ENCODE results near the gene GLG1. TPM values are rescaled to one million over a fixed set of nuclear protein-coding genes. Genes with fewer than 3 reads are reported as not detected.
"Not testable (repeated sequence)": the region's sequence is repeated elsewhere in the genome, so short reads cannot be mapped to it uniquely, and the experiment has no call there.

The GLG1 gene
- total and polyA plus RNA-seq, 12 donors = 25.7 to 136 (median 103) TPM

DNA sequence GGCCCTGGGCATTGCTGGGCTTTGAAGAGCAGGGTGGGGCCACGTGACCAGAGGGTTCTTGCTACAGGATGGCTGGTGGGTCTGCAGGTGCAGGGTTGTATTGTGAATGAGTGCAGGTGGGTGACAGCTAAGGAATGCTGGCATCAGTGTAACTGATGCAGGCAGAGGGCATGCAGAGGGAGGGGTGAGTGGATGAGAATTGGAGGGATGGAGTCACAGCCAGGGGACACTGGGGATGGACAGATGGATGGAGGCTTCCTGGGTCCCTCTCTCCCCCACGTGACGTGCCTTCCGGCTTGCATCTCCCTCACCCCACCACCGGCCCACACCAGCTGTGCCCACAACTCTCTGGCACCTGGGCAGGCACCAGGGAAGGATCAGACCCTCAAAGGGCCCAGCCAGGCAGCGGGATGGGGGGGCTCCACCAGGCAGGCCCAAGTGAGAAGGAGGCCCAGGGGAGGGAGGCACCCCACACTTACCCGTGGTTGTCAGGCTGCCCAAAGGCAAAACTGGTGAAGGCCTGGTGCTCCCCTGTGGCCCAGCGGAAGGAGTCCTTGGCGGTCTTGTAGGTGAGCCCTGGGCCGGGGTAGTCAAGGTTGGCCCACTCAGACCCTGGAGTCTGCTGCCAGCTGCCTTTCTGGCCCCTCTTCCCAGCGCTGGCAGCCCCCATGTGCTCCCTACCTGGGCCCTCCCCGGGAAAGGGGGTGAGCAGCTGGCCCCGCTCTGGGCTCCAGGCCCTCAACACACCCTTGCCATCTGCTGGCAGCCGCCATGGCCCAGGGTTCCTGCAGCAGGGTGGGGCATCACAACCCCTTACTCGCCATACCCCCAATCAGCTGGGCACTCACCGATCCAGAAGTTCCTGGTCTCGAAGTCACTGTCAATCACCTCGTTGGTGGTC lies 196.6 kb downstream of the GLG1 start:
- H3K36me3 ChIP-seq; intact Hi-C loops (cut with DNase I); H3K4me1 ChIP-seq; H3K9me3 ChIP-seq; ATAC-seq; H3K27ac ChIP-seq; H3K27me3 ChIP-seq; H3K4me3 ChIP-seq; DNase-seq: not testable (repeated sequence)
- WGBS, 2 donors = 84 to 90% methylated on average over 8 to 9 of the region's 18 CpGs

DNA sequence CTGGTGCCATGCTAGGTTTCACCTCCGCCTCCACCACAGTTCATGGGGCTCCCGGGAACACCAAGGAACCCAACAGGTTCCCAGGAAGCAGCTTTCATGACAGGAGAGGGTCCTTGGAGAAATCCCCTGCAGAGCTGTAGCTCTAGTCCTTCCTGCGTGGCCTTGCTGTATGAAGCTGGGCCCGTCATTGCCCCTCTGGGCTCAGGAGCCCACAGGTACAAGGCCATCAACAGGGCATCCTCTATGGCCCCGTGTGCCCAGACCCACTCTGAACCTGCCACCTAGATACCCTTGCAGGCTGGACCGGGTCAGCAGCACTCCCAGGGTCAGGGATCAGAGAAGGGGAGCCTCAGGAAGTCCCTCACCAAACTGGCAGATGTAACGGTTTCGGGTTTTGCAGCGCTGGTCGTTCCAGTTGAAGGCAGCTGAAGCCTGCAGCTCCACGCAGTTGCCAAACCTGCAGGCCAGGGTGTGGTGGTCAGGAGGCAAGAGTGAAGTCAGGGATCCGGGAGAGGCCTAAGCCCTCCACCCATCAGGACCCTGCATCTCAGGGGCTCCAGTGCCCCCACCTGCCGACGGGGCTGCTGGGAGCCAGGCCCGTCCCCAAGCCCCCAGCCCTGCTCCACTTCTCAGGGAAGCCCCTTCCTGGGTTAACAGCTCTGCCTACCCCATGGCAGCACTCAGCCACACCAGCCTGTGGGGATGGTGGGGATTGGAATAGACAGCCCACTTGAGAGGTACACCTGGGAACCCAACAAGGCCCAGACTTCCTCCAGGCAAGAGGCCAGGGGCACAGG lies 197.5 kb downstream of the GLG1 start:
- intact Hi-C loops (cut with DNase I); H3K9me3 ChIP-seq; H3K4me3 ChIP-seq; H3K27ac ChIP-seq; H3K36me3 ChIP-seq; H3K27me3 ChIP-seq; DNase-seq; H3K4me1 ChIP-seq; ATAC-seq: not testable (repeated sequence)
- WGBS, 2 donors = 94 to 96% methylated on average over 9 to 13 of the region's 15 CpGs

DNA sequence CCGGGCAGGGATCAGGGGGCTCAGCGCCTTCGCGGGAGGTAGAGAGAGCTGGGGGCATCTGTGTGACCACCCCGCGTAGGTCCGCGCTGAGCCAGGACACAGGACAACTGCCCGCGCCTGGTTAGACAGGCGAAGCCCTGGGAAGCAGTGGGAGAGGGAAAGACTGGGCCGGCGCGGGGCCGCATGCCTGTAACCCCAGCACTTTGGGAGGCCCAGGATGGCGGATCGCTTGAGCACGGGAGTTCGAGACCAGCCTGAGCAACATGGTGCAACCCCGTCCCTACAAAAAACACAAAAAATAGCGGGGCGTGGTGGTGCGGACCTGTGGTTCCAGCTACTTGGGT lies 199.6 kb downstream of the GLG1 start:
- H3K27me3 ChIP-seq; H3K4me1 ChIP-seq; intact Hi-C loops (cut with DNase I); H3K36me3 ChIP-seq; H3K9me3 ChIP-seq: not testable (repeated sequence)
- ATAC-seq (peak; percentile 36 to 68 (median 54)), DNase-seq (peak in 1 of 2 donors; percentile 46)
- 15 to 32% methylated on average over 11 of the region's 23 CpGs for WGBS, 2 donors
- Histone ChIP-seq H3K4me3 (peak overlapping the region; percentile 32 to 62 (median 52)), H3K27ac (peak overlapping the region; percentile 70 to 93 (median 84))

DNA sequence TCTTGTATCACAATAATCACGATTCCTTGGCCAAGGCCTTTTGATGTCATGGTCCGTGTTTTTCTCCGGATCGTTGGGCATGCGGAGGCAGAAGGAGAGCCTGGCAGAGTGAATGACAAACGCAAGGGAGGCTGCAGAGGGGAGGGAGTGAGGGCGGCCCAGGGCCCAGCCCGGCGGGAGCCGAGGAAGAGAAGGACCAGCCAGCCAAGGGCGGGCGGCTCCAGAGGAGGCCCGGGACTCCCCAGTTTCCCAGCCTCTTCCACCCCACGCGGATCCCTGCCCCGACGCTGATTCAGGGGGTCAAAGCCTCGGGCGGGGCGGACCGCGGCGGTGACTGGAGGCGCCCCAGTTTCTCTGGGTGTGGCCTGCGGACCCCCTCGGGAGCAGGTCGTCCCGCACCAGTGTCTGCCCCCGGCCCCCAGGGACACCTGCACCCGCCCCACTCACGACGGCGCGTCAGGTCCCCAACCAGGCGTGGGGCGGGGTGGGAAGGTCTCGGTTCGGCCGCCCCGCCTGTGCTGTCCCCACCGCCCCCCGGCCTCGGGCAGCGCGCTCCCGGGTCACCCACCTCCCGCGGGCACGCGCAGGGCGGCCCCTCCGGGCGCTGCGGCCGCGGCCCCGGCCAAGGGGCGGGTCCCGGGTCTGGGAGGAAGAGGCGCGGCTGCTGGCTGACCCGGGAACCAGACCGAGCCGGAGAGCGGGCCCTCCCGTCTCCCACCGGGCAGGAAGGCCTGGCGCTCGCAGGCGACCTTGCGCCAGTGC lies 200.1 kb downstream of the GLG1 start:
- peak in 1 of 2 donors; percentile 69 for DNase-seq

DNA sequence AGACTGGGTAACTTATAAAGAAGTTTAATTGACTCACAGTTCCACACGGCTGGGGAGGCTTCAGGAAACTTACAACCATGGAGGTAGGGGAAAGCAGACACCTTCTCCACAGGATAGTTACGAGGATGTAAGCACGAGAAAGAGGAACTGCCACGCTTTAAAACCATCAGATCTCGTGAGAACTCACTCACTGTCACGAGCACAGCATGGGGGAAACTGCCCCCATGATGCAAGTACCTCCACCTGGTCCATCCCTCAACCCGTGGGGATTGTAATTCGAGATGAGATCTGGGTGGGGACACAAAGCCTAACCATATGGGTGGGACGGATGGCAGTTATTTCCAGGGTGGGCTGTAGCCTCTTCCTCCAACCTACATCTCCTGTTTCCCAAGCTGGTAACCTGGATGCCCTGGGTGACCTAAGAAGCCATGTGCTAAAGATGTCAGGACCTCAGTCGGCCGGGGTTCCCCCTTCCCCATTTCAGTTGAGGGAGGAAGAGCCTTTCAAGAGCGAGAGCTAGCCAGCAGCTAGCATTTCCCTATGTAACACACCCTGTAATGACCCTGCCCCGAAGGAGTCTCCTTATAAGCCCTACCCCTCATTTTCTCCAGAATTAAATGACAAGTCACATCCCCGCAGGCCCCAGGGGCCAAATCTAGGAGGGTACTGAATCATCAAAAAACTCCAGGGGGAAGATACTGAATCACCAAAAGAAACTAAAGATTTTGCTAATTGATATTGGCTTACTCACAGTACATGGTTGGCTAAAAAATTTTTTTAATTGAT lies 202.6 kb downstream of the GLG1 start:
- H3K27ac ChIP-seq; H3K9me3 ChIP-seq; intact Hi-C loops (cut with DNase I); H3K36me3 ChIP-seq; H3K4me1 ChIP-seq; H3K4me3 ChIP-seq; DNase-seq; ATAC-seq; H3K27me3 ChIP-seq: not testable (repeated sequence)
- 57 to 59% methylated on average over 5 to 6 of the region's 14 CpGs for WGBS, 2 donors

More for the DNA sequence above, 200.1 kb downstream of the GLG1 start:
- H3K9me3 ChIP-seq; intact Hi-C loops (cut with DNase I); H3K27me3 ChIP-seq; H3K4me1 ChIP-seq; H3K36me3 ChIP-seq: not testable (repeated sequence)
- peak overlapping the region; percentile 70 to 93 (median 84) for H3K27ac ChIP-seq
- peak overlapping the region; percentile 38 to 62 (median 52) for H3K4me3 ChIP-seq
- ATAC-seq = peak; percentile 91 to 97 (median 94)
- WGBS, 2 donors = 0 to 1% methylated on average over 13 to 25 of the region's 71 CpGs

DNA sequence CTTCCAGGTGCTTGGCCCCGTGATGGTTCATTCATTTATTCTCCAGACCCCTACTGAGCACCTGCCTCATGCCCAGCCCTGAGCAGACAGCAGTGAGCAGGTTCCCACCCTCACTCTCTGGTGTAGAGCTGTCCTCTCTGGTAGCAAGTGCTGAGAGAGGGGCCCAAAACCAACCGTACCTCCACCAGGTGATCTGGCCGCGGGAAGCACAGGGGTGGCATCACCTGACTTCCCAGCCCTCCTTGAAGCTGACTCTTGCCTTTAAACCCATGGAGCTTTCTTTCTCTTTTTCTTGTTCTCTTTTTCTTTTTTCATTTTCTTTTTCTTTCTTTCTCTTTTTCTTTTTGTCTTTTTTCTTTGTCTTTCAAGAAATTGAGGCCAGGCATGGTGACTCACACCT lies 206.7 kb downstream of the GLG1 start:
- H3K4me3 ChIP-seq; H3K9me3 ChIP-seq; DNase-seq; H3K27ac ChIP-seq; H3K36me3 ChIP-seq; H3K27me3 ChIP-seq; intact Hi-C loops (cut with DNase I); ATAC-seq: not testable (repeated sequence)
- H3K4me1 ChIP-seq = peaks cover 0 to 20% (median 4%) of the 10 kb centered on the region in 9 donors
- 91 to 97% methylated on average over 3 of the region's 4 CpGs for WGBS, 2 donors

DNA sequence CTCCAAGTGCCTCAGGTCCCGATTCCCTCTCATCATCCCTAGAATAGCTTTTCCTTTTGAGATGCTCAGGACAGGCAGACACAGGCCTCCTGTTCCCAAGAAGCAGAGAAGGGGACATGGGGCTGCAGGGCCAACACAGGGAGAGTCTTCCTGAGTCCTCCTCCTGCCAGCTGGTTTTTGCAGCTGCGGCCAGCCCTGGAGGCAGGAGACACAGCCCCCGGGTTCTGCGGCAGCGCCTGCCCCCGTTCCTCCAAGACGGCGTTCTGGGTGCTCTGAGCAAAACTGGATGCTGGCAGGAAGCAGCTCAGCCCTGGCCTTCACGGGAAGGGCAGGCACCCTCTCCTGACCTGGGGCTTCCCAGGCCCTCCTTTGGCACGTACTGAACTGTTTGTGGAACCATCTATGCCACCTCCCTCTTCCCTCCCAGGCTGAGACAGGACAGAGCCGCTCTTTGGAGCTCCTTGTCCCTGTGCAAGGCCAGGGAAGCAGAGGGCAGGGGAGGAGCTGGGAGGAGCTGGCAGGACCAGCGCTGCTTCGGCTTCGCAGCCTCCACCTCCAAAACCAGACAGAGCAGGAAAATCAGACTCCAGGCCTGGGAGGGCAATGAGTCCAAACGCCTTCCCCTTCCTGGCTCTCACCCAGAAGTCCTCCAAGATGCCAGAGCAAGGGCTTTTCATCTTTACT lies 208.6 kb downstream of the GLG1 start:
- Histone ChIP-seq H3K4me1 (peaks cover 0 to 20% (median 4%) of the 10 kb centered on the region in 9 donors), H3K27ac (peak overlapping the region in 4 of 10 donors; percentile 1 to 67 (median 18))
- H3K9me3 ChIP-seq; H3K4me3 ChIP-seq; H3K36me3 ChIP-seq; intact Hi-C loops (cut with DNase I); H3K27me3 ChIP-seq: not testable (repeated sequence)
- ATAC-seq (peak; percentile 62 to 86 (median 68)), DNase-seq (peak in 1 of 2 donors; percentile 19)
- WGBS, 2 donors = 30 to 42% methylated on average over 11 of the region's 15 CpGs

All from heart right ventricle (tissue), 16 donors.